Epithelial cell of esophagus (primary cell): ENCODE results near the gene RASA2.

Experiments
- DNase-seq: peaks from one replicate; pipeline ENCODE4 v3.0.0; 2010; ENCODE audit warnings: low read depth
- H3K4me3 ChIP-seq: 2 replicates; pipeline ENCODE4 v1.5.1; 2011; ENCODE audit warnings: mild to moderate bottlenecking, low read length, control low read depth
- CTCF ChIP-seq: IDR thresholded peaks from 2 replicates; pipeline ENCODE4 v1.5.1; 2011; ENCODE audit warnings: low read depth, mild to moderate bottlenecking, low read length, control low read depth, inconsistent platforms; ENCODE audit not compliant: insufficient read depth; ENCODE audit errors: missing control alignments

The RASA2 gene

GRCh38 chr3:141653847-141654246 is 167.0 kb downstream of the RASA2 start:
- H3K4me3 ChIP-seq, result no peak overlapping the region
- no peak for TF ChIP-seq CTCF
- DNase-seq, result no peak

GRCh38 chr3:141655801-141656200 is 169.0 kb downstream of the RASA2 start:
- no peak for DNase-seq
- H3K4me3 ChIP-seq, result no peak overlapping the region
- no peak for TF ChIP-seq CTCF

GRCh38 chr3:141656771-141657170 is 169.9 kb downstream of the RASA2 start:
- no peak for TF ChIP-seq CTCF
- DNase-seq, result peak; percentile 75
- H3K4me3 ChIP-seq, result no peak overlapping the region

GRCh38 chr3:141657516-141657915 is 170.7 kb downstream of the RASA2 start:
- TF ChIP-seq CTCF, result no peak
- no peak for DNase-seq
- H3K4me3 ChIP-seq, result no peak overlapping the region

GRCh38 chr3:141659821-141660613 is 173.2 kb downstream of the RASA2 start:
- peak; percentile 30 for DNase-seq
- H3K4me3 ChIP-seq, result peak overlapping the region; percentile 46
- no peak for TF ChIP-seq CTCF

- no peak for DNase-seq
- no peak for TF ChIP-seq CTCF
- H3K4me3 ChIP-seq, result no peak overlapping the region
Observed at GRCh38 chr3:141660614-141660947, 173.8 kb downstream of the RASA2 start.

GRCh38 chr3:141661229-141662196 is 174.7 kb downstream of the RASA2 start:
- no peak for DNase-seq
- H3K4me3 ChIP-seq, result no peak overlapping the region
- TF ChIP-seq CTCF, result no peak
